Stomach (tissue), 9 donors: ENCODE data around the gene CLEC3A. TPM values are rescaled to one million over a fixed set of nuclear protein-coding genes. Genes with fewer than 3 reads are reported as not detected.
A peak's percentile ranks its signal among the peaks of the same experiment; 100 is the strongest.

Source experiments
- DNase-seq, 2 donors: peaks; one replicate each; pipeline versions ENCODE4 v3.0.0 to v3.0.0-alpha.2; 2013 to 2019
- H3K27ac ChIP-seq, 5 donors: fragments of 200-600 bp in 4 of 5; sonication (generic) in 4 of 5; one replicate each; pipeline ENCODE4 v1.5.1; 2013 to 2019; ENCODE audit warnings: mild to moderate bottlenecking in 1 of 5, moderate library complexity in 1 of 5
- H3K27me3 ChIP-seq, 3 donors: fragments of 200-600 bp; sonication (generic); one replicate each; pipeline ENCODE4 v1.5.1; 2017 to 2019; ENCODE audit warnings: mixed run types in 1 of 3
- H3K36me3 ChIP-seq, 4 donors: fragments of 200-600 bp; sonication (generic); 1 replicate in 3 of 4; 2 replicates in 1 of 4; pipeline ENCODE4 v1.5.1; 2016 to 2019
- H3K4me1 ChIP-seq, 4 donors: fragments of 200-600 bp; sonication (generic); one replicate each; pipeline ENCODE4 v1.5.1; 2016 to 2019
- H3K4me3 ChIP-seq, 4 donors: fragments of 200-600 bp; sonication (generic) in 3 of 4; one replicate each; pipeline ENCODE4 v1.5.1; 2016 to 2019; ENCODE audit warnings: mild to moderate bottlenecking in 1 of 4
- H3K9me3 ChIP-seq, 4 donors: fragments of 200-600 bp; sonication (generic); one replicate each; pipeline ENCODE4 v1.5.1; 2016 to 2019
- CTCF ChIP-seq, 7 experiments: fragments of 450-650 bp in 4 of 7; fragments of 200-600 bp in 3 of 7; sonication (generic) in 3 of 7; IDR thresholded peaks; one replicate each; pipeline ENCODE4 v1.5.1; 2016 to 2019; ENCODE audit warnings: antibody characterized with exemption in 7 of 7, control low read depth in 2 of 7, mild to moderate bottlenecking in 1 of 7
- EP300 ChIP-seq: sonication (generic); formaldehyde crosslinking; IDR thresholded peaks from one replicate; pipeline ENCODE4 v1.6.1; 2017; ENCODE audit warnings: antibody characterized with exemption
- POLR2A ChIP-seq, 4 donors: fragments of 450-650 bp; IDR thresholded peaks; one replicate each; pipeline ENCODE4 v1.6.1; 2016; ENCODE audit warnings: antibody characterized with exemption in 4 of 4, control low read depth in 2 of 4, mild to moderate bottlenecking in 1 of 4, moderate library complexity in 1 of 4
- POLR2AphosphoS5 ChIP-seq, 3 donors: sonication (generic); formaldehyde crosslinking; IDR thresholded peaks; one replicate each; pipeline ENCODE4 v1.6.1; 2016; ENCODE audit warnings: antibody characterized with exemption in 3 of 3
- WGBS, 5 donors: extraction: QIAGEN DNeasy Blood & Tissue Kit in 3 of 5; methylation state at CpG; one replicate each; pipeline versions ENCODE4 v1.1.5 to v1.1.7; 2013 to 2018; 5-methylcytosine and 5-hydroxymethylcytosine counted together
- intact Hi-C: fragments of 100-400 bp; cut with DNase I; formaldehyde crosslinking; loops from one replicate; pipeline ENCODE4 v1.15.1; 2023; ENCODE audit warnings: low total_unique reads
- polyA plus RNA-seq, 3 donors: library from polyadenylated mRNA; stranded (reverse); fragments of 200-250 nt; gene quantifications; one replicate each; pipeline ENCODE4 v1.2.3, GENCODE V29; 2013
- total RNA-seq, 5 donors: library from RNA; depleted of rRNA; stranded (reverse); fragments of >200 nt; gene quantifications; one replicate each; pipeline versions ENCODE4 v1.1.0 to v1.2.3, GENCODE V29; 2014 to 2016
- donor health status: healthy with polysubstance abuse.
- donor health status: Bipolar disorder and iron deficiency.
- donor health status: healthy.

The CLEC3A gene
- total and polyA plus RNA-seq, 8 donors: 0.08 to 0.87 TPM; not detected in 6

GRCh38 chr16:77998350-77999023 lies 23.9 kb upstream of the CLEC3A start:
- no peaks in the 10 kb centered on the region for H3K36me3 ChIP-seq
- H3K9me3 ChIP-seq: peaks cover 5 to 26% (median 13%) of the 10 kb centered on the region in 4 donors
- H3K4me1 ChIP-seq: peaks cover 0 to 8% (median 2%) of the 10 kb centered on the region in 4 donors
- 58 to 66% (median 64%) methylated on average over 9 to 10 of the region's 10 CpGs for WGBS, 5 donors
- H3K27me3 ChIP-seq: no peaks in the 10 kb centered on the region
- H3K4me3 ChIP-seq: no peak overlapping the region
- intact Hi-C loops: no loop called here
- TF ChIP-seq POLR2AphosphoS5 (IDR thresholded peaks at IDR 0.05) (no peak), EP300 (no peak), CTCF (IDR thresholded peaks at IDR 0.05) (no peak), POLR2A (IDR thresholded peaks at IDR 0.05) (no peak)
- no peak for DNase-seq
- no peak overlapping the region for H3K27ac ChIP-seq

- H3K9me3 ChIP-seq: peaks cover 0 to 5% (median under 1%) of the 10 kb centered on the region in 4 donors
- no peaks in the 10 kb centered on the region for H3K27me3 ChIP-seq
- 61 to 71% (median 69%) methylated on average over 4 of the region's 4 CpGs for WGBS, 5 donors
- no peak overlapping the region for H3K4me3 ChIP-seq
- H3K27ac ChIP-seq: no peak overlapping the region
- peak in 1 of 2 donors; percentile 5 for DNase-seq
- intact Hi-C loops: no loop called here
- peaks cover 0 to 5% (median 2%) of the 10 kb centered on the region in 4 donors for H3K4me1 ChIP-seq
- no peaks in the 10 kb centered on the region for H3K36me3 ChIP-seq
- TF ChIP-seq POLR2A (IDR thresholded peaks at IDR 0.05) (no peak), POLR2AphosphoS5 (IDR thresholded peaks at IDR 0.05) (no peak), CTCF (IDR thresholded peaks at IDR 0.05) (no peak), EP300 (no peak)
Measured at GRCh38 chr16:78001451-78002025, 20.8 kb upstream of the CLEC3A start.

GRCh38 chr16:78002915-78003538 lies 19.3 kb upstream of the CLEC3A start:
- peak; percentile 73 to 90 for DNase-seq
- TF ChIP-seq POLR2AphosphoS5 (IDR thresholded peaks at IDR 0.05) (no peak), CTCF (IDR thresholded peaks at IDR 0.05) (peak in 5 of 7 experiments; percentile 66 to 90 (median 77))
- WGBS, 5 donors: 20 to 21% (median 20%) methylated on average over 11 of the region's 11 CpGs
- Histone ChIP-seq H3K27me3 (no peaks in the 10 kb centered on the region), H3K4me3 (no peak overlapping the region), H3K27ac (no peak overlapping the region), H3K4me1 (peaks cover 0 to 5% (median 2%) of the 10 kb centered on the region in 4 donors), H3K9me3 (no peaks in the 10 kb centered on the region), H3K36me3 (no peaks in the 10 kb centered on the region)
- intact Hi-C loops: no loop called here

GRCh38 chr16:78004517-78004916 lies 17.8 kb upstream of the CLEC3A start:
- no peak for TF ChIP-seq EP300
- TF ChIP-seq POLR2A (IDR thresholded peaks at IDR 0.05): no peak
- no peak for TF ChIP-seq POLR2AphosphoS5 (IDR thresholded peaks at IDR 0.05)
- TF ChIP-seq CTCF (IDR thresholded peaks at IDR 0.05): no peak
- WGBS, 5 donors: 73 to 83% (median 80%) methylated on average over 4 of the region's 4 CpGs
- DNase-seq: no peak

More at GRCh38 chr16:78004517-78004916, 17.8 kb upstream of the CLEC3A start:
- Histone ChIP-seq H3K9me3 (no peaks in the 10 kb centered on the region), H3K4me3 (no peak overlapping the region), H3K27me3 (no peaks in the 10 kb centered on the region), H3K36me3 (no peaks in the 10 kb centered on the region), H3K4me1 (peaks cover 0 to 5% (median 2%) of the 10 kb centered on the region in 4 donors), H3K27ac (no peak overlapping the region)
- intact Hi-C loops: no loop called here
